K562 (cell line): ENCODE data around the gene CPSF4. TPM values are rescaled to one million over a fixed set of nuclear protein-coding genes. Genes with fewer than 3 reads are reported as not detected.
A peak's percentile ranks its signal among the peaks of the same experiment; 100 is the strongest.

ENCODE experiments used
- ARID3A ChIP-seq: IDR thresholded peaks from 2 replicates; pipeline ENCODE4 v1.6.1; 2012; ENCODE audit warnings: low read depth, low read length, improper control_type of control experiment, borderline replicate concordance
- ETV6 ChIP-seq, 3 experiments: fragments of 150-350 bp in 1 of 3; sonication (generic) in 1 of 3; formaldehyde crosslinking in 1 of 3; IDR thresholded peaks; 2 replicates each; pipeline versions ENCODE4 v1.6.1 to v1.8.0; 2014 to 2022; ENCODE audit warnings: borderline replicate concordance in 2 of 3, low read depth in 2 of 3, antibody characterized with exemption in 1 of 3, low read length in 1 of 3, mild to moderate bottlenecking in 1 of 3, missing genetic modification reagents in 1 of 3
- PBX2 ChIP-seq, 2 experiments: IDR thresholded peaks in 1 of 2; conservative IDR thresholded peaks in 1 of 2; 2 replicates each; pipeline ENCODE4 v1.6.1; 2016; ENCODE audit warnings: low read depth in 2 of 2, mild to moderate bottlenecking in 1 of 2, missing compliant biosample characterization in 1 of 2, missing genetic modification characterization in 1 of 2, moderate library complexity in 1 of 2
- PKNOX1 ChIP-seq: fragments of 450-650 bp; IDR thresholded peaks from 2 replicates; pipeline ENCODE4 v1.6.1; 2016
- SLC30A9 ChIP-seq: fragments of 250-450 bp; sonication (Bioruptor Pico); IDR thresholded peaks from 2 replicates; pipeline ENCODE4 v1.8.0; 2022; ENCODE audit warnings: mild to moderate bottlenecking, moderate library complexity
- U2AF2 ChIP-seq: fragments of 200-400 bp; formaldehyde crosslinking; optimal IDR thresholded peaks from 2 replicates; pipeline ENCODE3; 2017; ENCODE audit warnings: low read depth, mild to moderate bottlenecking, low read length
- ZBTB40 ChIP-seq, 2 experiments: fragments of 450-650 bp in 1 of 2; sonication (generic) in 1 of 2; formaldehyde crosslinking in 1 of 2; IDR thresholded peaks; 2 replicates each; pipeline versions ENCODE4 v1.7.1 to v1.9.0; 2016 to 2022; ENCODE audit warnings: inconsistent platforms in 1 of 2, mild to moderate bottlenecking in 1 of 2, missing genetic modification reagents in 1 of 2
- polyA plus RNA-seq, 8 experiments: library from polyadenylated mRNA; depleted of rRNA in 4 of 8; stranded (reverse) in 5 of 8; unstranded in 3 of 8; fragments of >200 nt; fragmentation: Nextera tagmentation in 2 of 8; fragmentation: Illumina TruSeq in 1 of 8; extraction: Ambion mirVana in 2 of 8; extraction: Trizol in 1 of 8; gene quantifications; 2 replicates each; pipeline versions ENCODE4 v1.2.1 to v1.2.3, GENCODE V29; 2011 to 2014; ENCODE audit warnings: inconsistent platforms in 1 of 8, missing spikeins in 1 of 8
- total RNA-seq, 7 experiments: library from RNA; depleted of rRNA in 6 of 7; stranded (reverse); fragments of >200 nt in 6 of 7; fragmentation: Illumina TruSeq in 2 of 7; extraction: Trizol in 2 of 7; gene quantifications; 2 replicates each; pipeline versions ENCODE4 v1.2.1 to v1.2.3, GENCODE V29; 2011 to 2021; ENCODE audit warnings: low replicate concordance in 1 of 7

CPSF4 gene
- total and polyA plus RNA-seq, 9 of the 15 experiments (the other 6 are each of a cell fraction or from before 2014, with no cell fraction given), result 16.9 to 118 (median 71.7) TPM

- TF ChIP-seq ZBTB40 (IDR thresholded peaks at IDR 0.05) (no peak), ZBTB40 (CRISPR knock-in tag; IDR thresholded peaks at IDR 0.05) (no peak), PBX2 (CRISPR knock-in tag; IDR thresholded peaks at IDR 0.05; ENCODE audit: low read depth) (peak; percentile 15; the same call in 1 of the 2 replicates), PBX2 (tag; conservative IDR thresholded peaks at IDR 0.05; ENCODE audit: low read depth) (peak; percentile 86), ETV6 (IDR thresholded peaks at IDR 0.05; ENCODE audit: borderline replicate concordance in 1 of 2, low read depth in 2 of 2, low read length in 1 of 2) (no peak; a peak in 1 of 4 replicates), ETV6 (CRISPR knock-in tag; IDR thresholded peaks at IDR 0.05; ENCODE audit: borderline replicate concordance) (no peak), U2AF2 (no peak), PKNOX1 (peak; percentile 97), SLC30A9 (no peak), ARID3A (peak; percentile 94)
Measured at GRCh38 chr7:99472561-99473314, 34.0 kb downstream of the CPSF4 start, which contains the start of gene ZNF789 (continued).
